HG03565 (cell line): Measurements from ENCODE around the gene CD48.

ENCODE experiments used
- ATAC-seq: cut with Tn5 transposase; IDR thresholded peaks from one replicate; pipeline ENCODE4 v1.9.1; 2021; ENCODE audit warnings: mild to moderate bottlenecking, moderate library complexity; ENCODE audit not compliant: unreplicated experiment

Gene CD48

GRCh38 chr1:160680399-160680798 is 31.2 kb downstream of the CD48 start:
- no peak for ATAC-seq

- ATAC-seq: no peak
Measured at GRCh38 chr1:160679893-160680292, 31.7 kb downstream of the CD48 start.

GRCh38 chr1:160676869-160677597 is 34.6 kb downstream of the CD48 start:
- ATAC-seq: no peak

- ATAC-seq: peak; percentile 64
Measured at GRCh38 chr1:160675641-160676410, 35.8 kb downstream of the CD48 start.

GRCh38 chr1:160674415-160674814 is 37.2 kb downstream of the CD48 start:
- ATAC-seq: no peak

GRCh38 chr1:160672789-160673695 is 38.6 kb downstream of the CD48 start:
- ATAC-seq: no peak

DNA sequence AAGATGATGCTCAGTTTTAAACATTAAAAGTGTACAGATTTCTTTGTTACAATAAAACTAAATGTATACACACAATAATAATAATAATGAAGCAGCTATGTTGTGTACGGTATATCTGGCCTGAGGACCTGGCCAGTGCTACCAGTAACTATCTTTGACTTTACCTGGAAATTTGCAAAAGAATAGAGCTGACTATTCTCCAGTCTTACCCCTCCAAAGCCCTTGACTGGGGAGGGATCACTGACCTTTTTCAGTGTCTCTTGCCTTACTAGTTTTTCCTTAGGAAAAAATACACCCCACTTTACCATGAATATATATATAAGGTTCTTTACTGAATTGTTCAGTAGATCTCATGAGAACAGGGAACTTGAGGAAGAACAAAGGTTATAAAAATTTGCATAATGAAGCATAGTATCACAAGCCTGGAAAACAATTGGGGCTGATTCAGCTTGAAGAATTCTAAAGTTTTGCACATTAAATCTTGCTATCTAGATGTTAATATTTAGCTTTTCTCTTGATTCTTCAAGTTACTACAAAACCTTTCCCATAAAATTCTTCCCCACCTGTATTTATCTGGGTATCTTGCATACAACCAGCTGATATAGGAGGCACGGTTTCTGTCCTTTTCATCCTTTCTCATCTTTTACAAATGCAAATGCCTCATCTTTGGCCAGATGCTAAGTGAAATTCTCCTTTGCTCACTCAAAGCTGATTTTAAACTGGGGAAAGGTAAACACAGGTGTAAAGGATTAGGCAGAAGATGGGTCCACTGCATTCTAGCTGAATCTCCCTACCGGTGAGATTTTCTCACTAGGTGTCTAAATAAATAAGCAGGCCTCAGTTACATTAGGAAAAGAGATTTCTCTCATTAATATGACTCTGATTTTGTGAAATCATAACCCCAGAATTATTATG is 39.8 kb downstream of the CD48 start:
- no peak for ATAC-seq

DNA sequence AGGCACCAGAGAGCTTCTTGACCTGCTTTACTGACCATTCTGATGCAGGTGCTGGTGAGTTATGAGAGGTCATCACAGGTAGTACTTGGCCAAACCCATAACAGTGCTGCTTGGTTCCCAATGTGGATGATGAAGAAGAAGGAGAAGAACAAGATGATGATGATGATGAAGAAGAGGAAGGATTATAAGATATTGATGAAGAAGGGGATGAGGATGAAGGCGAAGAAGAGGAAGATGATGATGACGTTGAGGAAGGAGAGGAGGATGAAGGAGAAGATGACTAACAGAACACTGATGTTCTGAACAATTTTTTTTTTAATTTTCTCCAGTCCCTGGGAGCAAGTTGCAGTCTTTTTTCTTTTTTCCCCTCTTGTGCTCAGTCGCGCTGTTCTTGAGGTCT is 40.9 kb downstream of the CD48 start:
- ATAC-seq: no peak

DNA sequence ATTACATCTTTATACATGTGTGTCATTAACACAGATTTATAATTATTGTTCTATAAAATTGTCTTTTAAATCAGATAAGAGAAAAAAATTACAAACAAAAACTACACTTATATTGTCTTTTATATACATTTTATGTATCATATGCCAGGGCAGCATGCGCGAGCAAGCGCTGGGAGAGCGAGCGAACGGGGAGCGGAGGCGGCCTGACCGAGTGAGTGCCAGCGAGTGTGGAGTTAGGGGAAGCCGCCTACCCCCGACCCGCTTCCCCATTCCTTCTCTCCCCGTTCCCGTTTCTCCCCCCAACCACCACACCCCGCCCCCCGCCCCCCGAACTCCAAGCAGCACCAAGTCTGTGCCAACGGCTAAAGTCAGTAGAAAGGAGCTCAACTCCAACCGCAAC is 41.8 kb downstream of the CD48 start:
- no peak for ATAC-seq

DNA sequence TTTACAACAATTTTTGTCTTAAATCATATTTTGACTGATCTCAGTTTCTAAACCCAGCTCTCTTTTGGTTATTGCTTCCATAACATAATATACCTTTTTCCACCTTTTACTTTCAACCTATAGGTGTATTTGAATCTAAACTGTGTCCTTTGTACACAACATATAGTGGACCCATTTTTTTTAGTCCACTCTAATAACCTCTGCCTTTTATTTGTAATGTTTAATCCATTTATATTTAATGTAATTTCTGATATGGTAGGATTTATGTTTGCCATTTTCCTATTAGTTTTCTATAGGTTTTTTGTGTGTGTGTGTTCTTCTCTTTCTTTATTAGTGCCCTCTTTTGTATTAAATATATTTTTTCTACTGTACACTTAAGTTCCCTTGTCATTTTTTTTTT is 42.3 kb downstream of the CD48 start:
- no peak for ATAC-seq

DNA sequence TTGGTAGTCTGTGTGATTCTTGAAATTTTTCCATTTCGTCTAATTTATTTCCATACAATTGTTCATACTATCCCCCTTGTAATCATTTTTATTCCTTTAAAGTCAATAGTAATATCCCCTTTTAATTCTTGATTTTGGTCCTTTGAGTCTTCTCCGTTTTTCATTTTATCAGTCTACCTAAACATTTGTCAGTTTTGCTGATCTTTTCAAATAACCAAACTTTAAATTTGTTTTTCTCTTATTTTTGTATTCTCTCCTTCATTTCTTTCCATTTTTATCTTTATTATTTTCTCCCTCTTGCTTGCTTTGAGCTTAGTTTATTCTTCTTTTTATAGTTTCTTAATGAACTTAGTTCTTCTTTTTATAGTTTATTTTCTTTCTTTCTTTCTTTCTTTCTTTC is 43.7 kb downstream of the CD48 start:
- no peak for ATAC-seq

DNA sequence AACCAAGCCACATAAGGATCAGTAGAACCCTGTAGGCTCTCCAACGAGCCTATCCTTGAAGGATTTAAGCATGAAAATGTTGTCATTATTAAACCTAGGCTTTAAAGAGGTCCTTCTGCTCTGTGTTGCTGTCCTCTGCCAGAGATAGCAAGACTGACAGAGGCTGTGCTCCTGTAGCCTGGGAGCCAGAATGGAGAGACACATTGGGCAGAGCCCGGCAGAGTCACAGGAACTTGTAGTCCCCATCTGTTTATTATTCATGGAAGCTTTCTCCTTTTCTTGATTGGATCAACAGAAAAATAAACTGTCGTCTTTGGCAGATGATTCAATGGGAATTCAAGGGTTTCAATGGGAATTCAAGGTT is 45.6 kb downstream of the CD48 start:
- ATAC-seq: no peak

DNA sequence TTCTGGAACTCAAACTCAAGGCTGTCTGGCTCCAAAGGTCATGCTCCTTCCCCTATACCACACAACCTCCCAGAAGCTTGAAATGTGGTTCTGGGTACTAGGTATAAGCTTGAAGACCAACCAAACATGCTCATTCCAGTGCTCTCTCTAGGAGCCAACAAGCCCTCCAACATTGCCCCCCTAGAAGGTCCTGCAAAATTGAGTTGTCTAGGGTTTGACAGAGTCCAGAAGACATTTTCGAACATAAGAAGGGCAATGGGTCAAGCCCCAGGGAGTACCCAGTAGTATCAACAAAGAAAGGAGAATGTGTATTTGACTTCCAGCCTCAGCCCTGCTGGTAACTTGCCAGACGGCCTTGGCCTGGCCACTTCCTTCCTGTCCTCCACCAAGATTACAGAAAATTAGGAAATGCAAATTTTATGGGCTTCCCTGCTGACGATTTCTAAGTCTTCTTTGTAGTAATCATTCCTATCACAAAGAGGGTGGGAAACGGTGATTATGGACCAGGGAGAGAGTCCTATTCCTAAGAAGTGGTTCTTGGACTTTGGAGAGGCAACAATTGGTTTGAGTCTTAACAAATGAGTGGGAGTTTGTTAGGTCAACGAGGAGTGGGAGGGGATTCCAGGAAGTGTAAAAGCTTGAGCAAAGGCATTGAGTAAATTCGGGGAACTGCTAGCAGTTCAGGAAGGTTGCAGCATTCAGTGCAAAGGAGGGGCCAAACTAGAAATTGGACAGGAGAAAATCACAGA is 46.1 kb downstream of the CD48 start:
- no peak for ATAC-seq

- ATAC-seq: peak; percentile 53
Measured at GRCh38 chr1:160664573-160665051, 47.0 kb downstream of the CD48 start.

DNA sequence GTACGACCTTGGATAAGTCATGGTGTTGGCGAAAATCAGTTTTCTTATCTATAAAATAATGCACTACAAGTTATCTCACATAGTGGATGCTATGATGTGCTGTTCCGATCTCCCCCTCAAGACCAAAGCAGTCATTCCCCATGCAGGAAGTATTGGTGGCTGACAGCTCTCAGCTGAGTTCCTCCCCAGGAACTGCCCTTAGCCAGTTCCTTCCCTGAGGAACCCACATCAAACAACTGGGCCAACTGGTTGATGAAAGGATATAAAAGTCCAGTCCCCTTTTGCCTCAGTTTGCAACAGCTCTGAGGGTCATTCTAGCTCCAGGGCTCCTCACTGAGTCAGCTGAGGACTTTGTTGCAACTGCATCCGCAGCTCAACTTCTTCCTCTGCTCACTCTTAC is 48.7 kb downstream of the CD48 start:
- ATAC-seq: no peak

- ATAC-seq: no peak
Measured at GRCh38 chr1:160659566-160659965, 52.1 kb downstream of the CD48 start.

- no peak for ATAC-seq
Measured at GRCh38 chr1:160658814-160659193, 52.8 kb downstream of the CD48 start.

DNA sequence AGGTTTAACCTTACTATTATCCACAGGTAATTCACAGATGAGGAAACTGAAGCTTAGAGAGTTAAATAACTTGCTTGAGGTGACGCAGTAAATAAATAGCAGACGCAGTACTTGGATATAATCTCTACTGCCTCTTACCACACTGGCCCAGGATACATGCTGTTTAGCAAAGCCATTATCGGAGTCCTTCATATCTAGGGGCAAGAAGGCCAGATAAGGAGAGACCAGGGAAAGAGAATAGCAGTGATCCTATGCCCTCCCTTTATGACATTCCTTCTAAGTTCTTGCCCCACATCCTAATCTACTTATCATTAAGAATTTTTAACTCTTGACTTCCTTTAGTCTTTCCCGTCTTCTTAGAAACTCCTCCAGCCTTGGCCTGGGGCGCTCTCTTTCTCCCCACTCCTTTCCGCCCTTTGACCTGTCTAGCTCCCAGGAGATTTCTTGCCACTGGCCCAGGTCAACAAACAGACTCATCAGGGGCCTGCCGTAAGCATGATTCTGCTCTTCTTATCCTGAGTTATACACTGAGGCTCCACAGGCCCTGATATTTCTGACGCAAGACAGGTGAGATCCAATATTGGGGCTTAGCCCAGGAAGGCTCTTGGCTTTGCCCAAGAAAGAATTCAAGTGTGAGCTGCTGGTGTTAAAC is 53.3 kb downstream of the CD48 start:
- no peak for ATAC-seq

GRCh38 chr1:160657250-160657781 is 54.3 kb downstream of the CD48 start:
- no peak for ATAC-seq
